ENCODE measurements around the gene TRAF1.

The TRAF1 gene

DNA sequence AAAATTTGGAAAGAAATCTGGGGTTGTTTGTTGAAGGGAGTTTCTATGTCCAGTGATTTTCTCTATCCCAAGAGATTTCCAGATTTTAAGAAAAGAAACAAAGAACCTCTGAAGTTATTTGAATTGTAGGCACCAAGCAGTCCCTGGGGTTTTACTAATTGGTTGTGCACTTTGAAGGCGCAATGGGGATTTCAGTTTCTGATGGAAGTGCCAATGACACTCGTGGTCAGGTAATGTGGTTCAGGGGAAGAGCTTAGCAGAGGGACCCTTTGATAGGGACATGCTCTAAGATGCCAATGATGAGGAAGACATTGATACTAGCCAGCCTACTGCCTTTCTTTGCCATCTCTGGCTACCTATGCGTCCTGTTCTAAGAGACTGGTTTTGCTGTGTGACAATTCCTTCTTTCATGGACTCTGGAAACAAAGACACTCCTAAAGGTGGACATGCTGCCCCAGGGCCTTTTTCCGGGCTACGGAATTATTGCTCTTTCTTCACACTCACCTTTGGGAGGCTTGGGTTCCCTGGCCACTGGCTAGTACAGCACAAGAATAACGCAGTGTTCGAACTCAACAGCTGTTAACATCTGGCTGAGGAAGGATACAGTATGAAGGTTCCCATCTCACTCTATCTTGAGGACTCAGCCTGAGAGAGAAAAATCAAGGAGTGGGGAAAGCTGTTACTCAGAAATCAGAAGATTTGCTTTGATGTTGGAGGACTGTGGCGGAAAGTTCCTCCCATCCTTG, 6.9 kb upstream of the TRAF1 start:
- TF ChIP-seq CTCF (IDR thresholded peaks at IDR 0.05), result no peak

- no peak for TF ChIP-seq CTCF (IDR thresholded peaks at IDR 0.05)
Observed at GRCh38 chr9:120932086-120932823, 5.7 kb upstream of the TRAF1 start.

GRCh38 chr9:120931231-120932085, 4.9 kb upstream of the TRAF1 start:
- no peak for TF ChIP-seq CTCF (IDR thresholded peaks at IDR 0.05)

- no peak for TF ChIP-seq CTCF (IDR thresholded peaks at IDR 0.05)
Observed at GRCh38 chr9:120929229-120929791, 2.7 kb upstream of the TRAF1 start.

- no peak for TF ChIP-seq CTCF (IDR thresholded peaks at IDR 0.05)
Observed at GRCh38 chr9:120928483-120929228, 2.1 kb upstream of the TRAF1 start.

- TF ChIP-seq CTCF (IDR thresholded peaks at IDR 0.05), result no peak
Observed at GRCh38 chr9:120928015-120928482, 1.5 kb upstream of the TRAF1 start.
